Middle frontal gyrus (tissue), 1 donor: ENCODE results near the gene PRSS8.
"Not testable (repeated sequence)": the region's sequence is repeated elsewhere in the genome, so short reads cannot be mapped to it uniquely, and the experiment has no call there.

Experiments
- DNase-seq: peaks from one replicate; pipeline ENCODE4 v3.0.0-alpha.2; 2015; ENCODE audit warnings: low spot score; ENCODE audit errors: extremely low spot score

Gene PRSS8

GRCh38 chr16:31135535-31136286, at the start of gene PRSS8:
Gene PRSS8 (minus strand): TSS chr16:31135727. CDS start chr16:31135498, 229 bp downstream.
- DNase-seq, result no peak

GRCh38 chr16:31184888-31185287, 49.4 kb upstream of the PRSS8 start:
- DNase-seq, result no peak

GRCh38 chr16:31183432-31184428, 48.2 kb upstream of the PRSS8 start:
- no peak for DNase-seq

DNA sequence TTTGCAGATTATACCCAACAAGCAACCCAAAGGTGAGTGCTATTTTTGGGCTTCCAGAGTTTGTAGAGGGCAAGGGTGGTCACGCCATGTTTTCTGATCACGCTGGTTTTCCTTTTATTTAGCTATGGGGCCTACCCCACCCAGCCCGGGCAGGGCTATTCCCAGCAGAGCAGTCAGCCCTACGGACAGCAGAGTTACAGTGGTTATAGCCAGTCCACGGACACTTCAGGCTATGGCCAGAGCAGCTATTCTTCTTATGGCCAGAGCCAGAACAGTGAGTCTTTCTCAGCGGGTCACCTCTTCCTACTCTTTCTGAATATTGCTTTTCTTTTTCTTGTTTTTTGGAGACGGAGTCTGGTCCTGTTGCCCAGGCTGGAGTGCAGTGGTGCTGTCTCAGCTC, 46.9 kb upstream of the PRSS8 start:
- no peak for DNase-seq

DNA sequence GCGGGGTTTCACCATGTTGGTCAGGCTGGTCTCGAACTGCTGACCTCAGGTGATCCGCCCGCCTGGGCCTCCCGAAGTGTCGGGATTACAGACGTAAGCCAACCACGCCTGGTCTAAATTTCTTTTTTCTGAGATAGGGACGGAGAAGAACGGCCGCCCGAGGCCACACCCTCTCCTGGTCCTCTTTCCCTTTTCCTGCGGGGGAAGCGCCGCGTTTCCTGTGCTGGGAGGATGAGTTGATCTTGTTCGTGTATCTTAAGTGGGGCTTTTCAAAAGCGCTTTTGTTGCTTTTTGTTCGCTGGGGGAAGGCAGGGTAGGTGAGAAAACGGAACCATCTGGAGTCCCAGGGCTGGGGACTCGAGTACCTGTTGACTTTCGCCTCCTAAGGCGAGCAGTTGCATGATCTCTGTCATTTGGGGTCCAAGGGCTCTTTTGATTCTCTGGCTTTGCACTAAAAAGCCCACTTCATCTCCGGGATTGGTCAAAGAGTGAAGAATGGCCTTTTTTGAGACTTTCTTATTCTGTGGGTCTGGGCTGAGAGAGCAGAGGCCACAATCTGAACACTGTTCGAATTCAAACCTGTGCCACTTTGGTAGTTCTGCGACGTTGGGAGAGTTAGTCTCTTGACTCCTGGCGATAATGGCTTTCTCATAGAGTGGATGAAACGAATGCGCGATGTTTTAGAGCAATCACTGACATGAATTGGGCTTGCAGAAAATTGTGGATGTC, 45.7 kb upstream of the PRSS8 start:
- DNase-seq, result no peak

DNA sequence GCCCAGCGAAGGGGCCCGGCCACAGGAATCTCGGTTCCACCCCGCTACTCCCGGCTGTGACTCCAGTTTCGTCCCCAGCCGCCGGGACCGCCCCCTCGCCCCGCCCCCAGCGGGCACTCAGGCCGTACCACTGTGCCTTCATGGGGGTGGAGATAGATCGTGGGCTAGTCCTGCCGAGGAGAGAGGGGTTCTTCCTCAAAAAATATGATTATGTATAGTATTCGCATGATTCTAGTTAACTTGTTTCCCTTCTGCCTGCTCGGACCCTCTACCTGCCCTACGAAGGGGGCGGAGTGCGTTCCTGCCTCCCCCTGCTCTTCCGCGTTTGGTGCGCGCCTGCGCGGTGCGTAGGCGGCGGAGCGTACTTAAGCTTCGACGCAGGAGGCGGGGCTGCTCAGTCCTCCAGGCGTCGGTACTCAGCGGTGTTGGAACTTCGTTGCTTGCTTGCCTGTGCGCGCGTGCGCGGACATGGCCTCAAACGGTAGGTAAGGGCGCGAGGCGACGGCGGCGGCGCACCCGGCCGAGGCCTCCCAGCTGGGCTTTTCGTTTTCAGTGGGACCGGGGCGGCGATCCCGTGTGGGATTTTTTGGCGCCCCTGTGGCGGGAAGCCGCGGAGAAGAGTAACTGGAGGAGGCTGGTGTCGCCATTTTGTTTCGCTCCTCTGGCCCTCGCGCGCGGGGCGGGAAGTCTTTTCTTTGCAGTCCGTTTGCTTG, 44.4 kb upstream of the PRSS8 start, which contains the start of gene FUS:
Gene FUS (plus strand): TSS at position 393 of the 713 bp plus-strand sequence. CDS start 76 bp downstream, at position 469.
- peak; percentile 90 for DNase-seq

- no peak for DNase-seq
Observed at GRCh38 chr16:31179219-31179746, 43.8 kb upstream of the PRSS8 start.

DNA sequence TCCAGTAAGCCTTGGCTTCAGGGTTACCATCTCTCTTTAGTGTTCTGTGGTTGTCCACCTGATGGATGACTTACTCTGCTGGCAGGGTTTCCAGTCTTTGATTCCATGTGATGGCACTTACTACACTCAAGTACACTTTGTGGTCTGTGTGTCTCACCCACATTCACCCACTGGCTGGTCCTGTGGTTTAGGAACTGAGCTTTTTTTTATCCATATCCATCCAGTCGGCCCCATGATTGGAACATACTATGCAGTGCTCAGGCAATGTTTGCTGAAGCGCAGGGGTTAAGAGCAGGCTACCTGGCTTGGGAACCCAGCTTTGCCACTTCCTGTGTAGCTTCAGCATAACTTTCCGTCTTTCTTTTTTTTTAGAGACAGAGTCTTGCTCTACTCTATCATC, 41.6 kb upstream of the PRSS8 start:
- no peak for DNase-seq

DNA sequence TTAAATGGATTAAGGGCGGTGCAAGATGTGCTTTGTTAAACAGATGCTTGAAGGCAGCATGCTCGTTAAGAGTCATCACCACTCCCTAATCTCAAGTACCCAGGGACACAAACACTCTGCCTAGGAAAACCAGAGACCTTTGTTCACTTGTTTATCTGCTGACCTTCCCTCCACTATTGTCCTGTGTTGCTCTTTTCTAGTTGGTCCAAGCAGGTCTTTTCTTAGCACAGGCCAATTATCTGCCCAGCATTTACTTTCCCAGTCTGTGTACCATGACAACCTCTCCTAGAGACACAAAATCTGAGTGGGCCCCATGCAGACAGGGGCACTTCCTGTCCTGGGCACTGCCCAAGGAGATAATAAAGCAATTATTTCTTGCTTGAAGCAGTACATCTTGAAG, 34.5 kb upstream of the PRSS8 start:
- DNase-seq, result not testable (repeated sequence)

DNA sequence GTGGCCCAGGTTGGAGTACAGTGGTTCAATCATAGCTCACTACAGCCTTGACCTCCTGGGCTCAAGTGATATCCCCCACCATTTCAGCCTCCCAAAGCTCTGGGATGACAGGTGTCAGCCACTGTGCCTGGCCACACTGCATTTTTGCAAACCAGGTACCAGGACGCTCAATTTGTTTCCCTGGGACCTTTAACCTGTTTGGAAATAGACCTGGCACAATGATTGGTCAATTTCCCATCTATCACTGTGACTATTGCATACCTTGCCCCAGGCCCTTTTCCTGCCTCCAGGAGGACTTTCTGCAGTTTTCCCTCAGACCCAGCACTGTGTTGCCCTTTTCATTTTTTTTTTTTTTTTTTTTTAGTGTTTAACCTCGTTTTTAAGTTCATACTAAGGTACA, 33.3 kb upstream of the PRSS8 start:
- no peak for DNase-seq

DNA sequence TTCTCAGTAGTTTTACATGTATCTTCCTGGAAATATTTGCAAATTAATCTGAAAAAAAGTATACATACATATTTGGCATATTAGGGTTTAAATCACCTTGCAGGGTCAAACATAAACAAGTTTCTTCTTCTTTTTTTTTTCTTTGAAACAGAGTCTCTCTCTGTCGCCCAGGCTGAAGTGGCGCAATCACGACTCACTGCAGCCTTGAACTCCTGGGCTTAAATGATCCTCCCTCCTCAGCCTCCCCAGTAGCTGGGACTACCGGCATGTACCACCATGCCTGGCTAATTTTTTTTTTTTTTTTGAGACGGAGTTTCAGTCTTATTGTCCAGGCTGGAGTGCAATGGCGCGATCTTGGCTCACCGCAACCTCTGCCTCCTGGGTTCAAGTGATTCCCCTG, 31.8 kb upstream of the PRSS8 start:
- no peak for DNase-seq

DNA sequence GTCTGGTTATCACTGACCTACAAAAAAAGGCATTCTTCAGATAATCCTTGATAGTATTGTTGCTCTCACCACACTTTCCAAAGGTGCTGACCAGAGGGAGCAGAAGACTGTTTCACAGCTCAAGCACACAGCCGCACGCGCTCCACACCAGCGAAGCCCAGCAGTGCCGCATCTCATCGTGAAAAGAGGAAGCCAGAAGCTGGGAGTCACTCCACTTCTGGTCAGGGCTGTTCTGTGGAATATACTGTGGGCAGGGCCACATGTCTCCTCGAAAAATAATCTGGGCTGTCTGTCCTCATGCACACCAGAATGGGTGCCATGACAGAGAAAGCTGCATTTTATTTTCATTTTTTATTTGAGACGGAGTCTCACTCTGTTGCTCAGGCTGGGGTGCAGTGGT, 21.6 kb upstream of the PRSS8 start:
- DNase-seq, result no peak

DNA sequence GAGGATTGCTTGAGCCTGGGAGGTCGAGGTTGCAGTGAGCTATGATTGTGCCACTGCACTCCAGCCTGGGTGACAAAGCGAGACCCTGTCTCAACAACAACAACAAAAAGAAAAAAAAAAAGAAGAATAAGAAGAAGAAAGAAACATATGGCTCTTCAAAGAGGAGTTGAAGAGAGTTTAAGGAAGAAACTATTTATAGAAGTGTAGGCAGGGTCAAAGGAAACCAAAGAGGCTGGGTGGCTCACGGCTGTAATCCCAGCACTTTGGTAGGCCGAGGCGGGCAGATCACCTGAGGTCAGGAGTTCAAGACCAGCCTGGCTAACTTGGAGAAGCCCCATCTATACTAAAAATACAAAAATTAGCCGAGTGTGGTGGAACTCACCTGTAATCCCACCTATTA, 15.4 kb upstream of the PRSS8 start:
- DNase-seq, result not testable (repeated sequence)

GRCh38 chr16:31149894-31150890, 14.7 kb upstream of the PRSS8 start, which contains the start of gene PRSS36:
Gene PRSS36 (minus strand): TSS chr16:31150066. CDS start chr16:31150035, 31 bp downstream.
- no peak for DNase-seq

GRCh38 chr16:31149332-31149731, 13.8 kb upstream of the PRSS8 start:
- no peak for DNase-seq

DNA sequence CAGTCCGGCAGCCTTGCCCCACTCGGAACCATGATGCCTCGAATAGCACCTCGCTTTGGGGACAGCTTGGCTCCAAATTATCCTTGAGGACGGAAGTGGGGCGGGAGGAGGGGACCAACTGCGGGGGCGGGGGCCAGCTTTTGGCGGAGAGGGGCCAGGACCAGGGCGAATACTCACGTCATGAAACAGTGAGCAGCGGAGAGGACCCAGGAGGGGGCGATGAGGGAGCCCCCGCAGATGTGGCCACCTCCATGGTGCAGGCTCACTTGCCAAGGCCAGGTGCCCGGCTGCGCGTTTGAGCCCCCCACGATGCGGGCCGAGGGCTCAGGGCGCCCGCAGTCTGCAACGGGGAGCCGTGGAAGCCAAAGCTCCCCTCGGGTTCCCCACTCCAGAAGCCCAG, 13.4 kb upstream of the PRSS8 start:
- no peak for DNase-seq

DNA sequence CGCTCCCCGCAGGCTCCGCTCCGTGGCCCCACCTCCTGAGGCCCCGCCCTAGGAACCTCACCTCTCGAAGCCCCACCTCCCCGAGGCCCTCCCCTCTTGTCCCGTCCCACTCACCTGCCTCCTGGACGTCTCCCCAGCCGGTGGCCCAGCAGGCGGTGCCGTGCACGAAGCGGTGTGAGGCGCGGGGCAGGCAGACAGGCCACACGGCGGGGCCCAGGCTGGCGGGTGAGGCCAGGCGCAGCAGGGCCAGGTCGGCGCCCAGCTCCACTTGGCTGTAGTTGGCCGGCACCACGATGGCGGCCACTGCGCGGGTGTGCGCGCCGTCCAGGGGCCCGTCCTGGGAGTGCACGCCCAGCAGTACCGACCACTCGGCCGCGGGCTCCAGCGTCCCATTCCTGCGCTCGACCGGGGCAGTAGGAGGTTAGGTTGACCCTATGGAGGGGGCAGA, 12.8 kb upstream of the PRSS8 start:
- DNase-seq, result no peak

DNA sequence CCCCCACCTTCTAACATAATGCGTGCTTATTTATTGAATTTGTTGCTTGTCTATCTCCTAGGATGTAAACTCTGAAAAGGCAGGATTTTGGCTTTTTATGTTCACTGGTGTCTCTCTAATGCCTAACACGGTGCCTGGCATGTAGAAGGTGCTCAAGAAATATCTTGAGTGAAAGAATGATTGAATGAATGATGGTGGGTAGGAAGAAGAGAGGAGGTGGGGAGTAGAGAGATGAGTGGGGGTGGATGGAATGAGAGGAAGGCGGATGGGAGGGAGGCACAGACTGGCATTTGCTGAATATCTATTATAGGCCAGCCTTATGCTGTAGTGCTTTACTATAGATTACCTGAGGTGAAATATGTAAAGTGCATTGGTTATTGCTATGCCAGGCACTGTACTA, 12.0 kb upstream of the PRSS8 start:
- DNase-seq, result no peak

DNA sequence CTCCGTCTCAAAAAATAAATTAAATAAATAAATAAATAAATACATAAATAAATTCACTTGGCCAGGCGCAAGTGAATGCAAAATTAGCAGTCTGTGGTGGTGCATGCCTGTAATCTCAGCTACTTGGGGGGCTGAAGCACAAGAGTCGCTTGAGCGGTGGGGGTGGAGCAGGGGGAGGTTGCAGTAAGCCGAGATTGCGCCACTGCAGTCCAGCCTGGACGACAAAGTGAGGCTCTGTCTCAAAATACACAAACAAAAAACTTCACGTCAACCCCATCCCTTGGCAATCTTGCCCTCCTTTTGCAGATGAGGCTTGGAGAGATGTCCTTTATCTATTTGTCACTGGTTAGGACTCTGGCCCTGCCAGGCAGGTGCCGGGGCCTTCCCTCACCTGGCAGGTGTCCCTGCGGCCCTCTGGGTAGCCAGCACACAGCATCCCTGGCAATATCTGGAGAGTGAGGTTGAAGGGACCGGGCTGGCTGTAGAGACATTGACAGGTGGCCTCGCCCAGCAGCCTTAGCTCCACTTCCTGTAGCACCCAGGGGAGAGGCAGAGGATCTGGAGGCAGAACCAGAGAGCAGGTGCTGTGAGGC, 10.0 kb upstream of the PRSS8 start:
- no peak for DNase-seq
